Activated CD4-positive, alpha-beta T cell treated with anti-CD3 and anti-CD28 coated beads, Interleukin-2, amount 10 ng/mL, durations not matched to agents 24 days and 14 days (primary cell): ENCODE data around the gene PID1. TPM values are rescaled to one million over a fixed set of nuclear protein-coding genes. Genes with fewer than 3 reads are reported as not detected.

Experiments used
- DNase-seq: peaks from one replicate; pipeline ENCODE4 v3.0.0; 2022
- H3K27ac Mint-ChIP-seq: one replicate; pipeline ENCODE4 v1.8.0; 2022; ENCODE audit warnings: mild to moderate bottlenecking, mixed read lengths
- H3K27me3 Mint-ChIP-seq: one replicate; pipeline ENCODE4 v1.8.0; 2022; ENCODE audit warnings: mixed read lengths
- H3K36me3 Mint-ChIP-seq: one replicate; pipeline ENCODE4 v1.8.0; 2022; ENCODE audit warnings: low read depth, mild to moderate bottlenecking, mixed read lengths
- H3K4me1 Mint-ChIP-seq: one replicate; pipeline ENCODE4 v1.8.0; 2021; ENCODE audit warnings: mixed read lengths
- H3K4me3 Mint-ChIP-seq: one replicate; pipeline ENCODE4 v1.8.0; 2022; ENCODE audit warnings: mild to moderate bottlenecking, moderate library complexity, mixed read lengths
- H3K9me3 Mint-ChIP-seq: one replicate; pipeline ENCODE4 v1.8.0; 2021; ENCODE audit warnings: mixed read lengths
- intact Hi-C: fragments of 100-400 bp; cut with micrococcal nuclease; formaldehyde crosslinking; loops from one replicate; pipeline ENCODE4 v1.15.1; 2023
- total RNA-seq: library from RNA; stranded (reverse); gene quantifications from 2 replicates; pipeline ENCODE4 v1.2.3, GENCODE V29; 2022

PID1 gene, protein sequence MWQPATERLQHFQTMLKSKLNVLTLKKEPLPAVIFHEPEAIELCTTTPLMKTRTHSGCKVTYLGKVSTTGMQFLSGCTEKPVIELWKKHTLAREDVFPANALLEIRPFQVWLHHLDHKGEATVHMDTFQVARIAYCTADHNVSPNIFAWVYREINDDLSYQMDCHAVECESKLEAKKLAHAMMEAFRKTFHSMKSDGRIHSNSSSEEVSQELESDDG
- total RNA-seq: not detected in 2 replicates

GRCh38 chr2:229270551-229271410 is at the start of gene PID1:
TSS of gene PID1 (minus strand) at chr2:229271287. CDS start at chr2:229271043, 244 bp downstream.
- no peak within 1 kb of the TSS for H3K27ac Mint-ChIP-seq

DNA sequence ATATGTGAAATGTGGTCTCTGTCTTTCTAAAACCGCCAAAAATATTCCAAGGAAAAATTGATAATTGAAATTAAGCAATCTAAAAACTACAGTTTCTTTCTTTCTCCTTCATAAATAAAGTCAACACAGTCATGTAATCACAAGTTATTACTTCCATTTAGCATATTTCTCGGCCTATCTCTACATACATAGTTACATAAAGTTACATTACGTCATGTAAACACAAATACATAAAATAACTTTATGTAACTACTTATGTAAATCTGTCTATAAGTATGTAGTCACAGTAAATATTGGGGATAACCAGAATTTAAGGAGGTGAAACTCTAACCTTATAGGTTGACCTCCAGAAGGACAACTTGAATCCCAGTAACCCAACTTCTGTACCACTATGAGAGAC is 48.5 kb upstream of the PID1 start:
- H3K9me3 Mint-ChIP-seq: no peaks in the 10 kb centered on the region
- DNase-seq: no peak
- no peaks in the 10 kb centered on the region for H3K4me1 Mint-ChIP-seq
- no peaks in the 10 kb centered on the region for H3K36me3 Mint-ChIP-seq
- H3K4me3 Mint-ChIP-seq: no peak overlapping the region
- no peaks in the 10 kb centered on the region for H3K27me3 Mint-ChIP-seq
- no peak overlapping the region for H3K27ac Mint-ChIP-seq
- intact Hi-C loops: no loop called here

More at GRCh38 chr2:229270551-229271410, at the start of gene PID1:
- intact Hi-C loops: no loop called here
- Mint-ChIP-seq H3K4me1 (no peaks in the 10 kb centered on the region), H3K27me3 (peaks cover 15% of the 10 kb centered on the region), H3K36me3 (no peaks in the 10 kb centered on the region), H3K9me3 (no peaks in the 10 kb centered on the region), H3K4me3 (no peak within 1 kb of the TSS)
- peak; percentile 28 for DNase-seq

- H3K4me1 Mint-ChIP-seq: no peaks in the 10 kb centered on the region
- intact Hi-C loops: no loop called here
- no peak for DNase-seq
- H3K4me3 Mint-ChIP-seq: no peak overlapping the region
- no peaks in the 10 kb centered on the region for H3K27me3 Mint-ChIP-seq
- no peaks in the 10 kb centered on the region for H3K9me3 Mint-ChIP-seq
- no peaks in the 10 kb centered on the region for H3K36me3 Mint-ChIP-seq
- H3K27ac Mint-ChIP-seq: no peak overlapping the region
Measured at GRCh38 chr2:229314117-229314516, 43.0 kb upstream of the PID1 start.

GRCh38 chr2:229313591-229313990 is 42.5 kb upstream of the PID1 start:
- intact Hi-C loops: no loop called here
- Mint-ChIP-seq H3K4me1 (no peaks in the 10 kb centered on the region), H3K9me3 (no peaks in the 10 kb centered on the region), H3K27ac (no peak overlapping the region), H3K36me3 (no peaks in the 10 kb centered on the region), H3K27me3 (no peaks in the 10 kb centered on the region), H3K4me3 (no peak overlapping the region)
- no peak for DNase-seq

DNA sequence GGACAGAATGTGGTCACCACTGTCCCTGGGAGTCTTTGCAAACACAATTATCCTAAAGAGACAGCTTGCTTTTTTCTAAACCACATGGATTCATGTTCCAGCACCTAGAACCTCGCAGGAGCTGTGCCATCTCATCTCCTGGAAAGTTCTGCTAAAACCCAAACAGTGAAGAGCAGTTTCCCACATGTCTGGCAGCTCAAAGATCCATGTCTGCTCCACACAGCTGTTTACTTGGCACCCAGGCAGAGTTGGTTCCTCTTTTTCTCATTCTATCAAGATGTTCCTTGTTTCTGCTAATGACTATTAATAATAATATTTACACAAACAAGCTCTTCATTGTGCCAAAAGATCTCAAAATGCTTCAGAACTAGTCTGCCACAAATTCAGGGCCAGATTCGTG is 30.1 kb upstream of the PID1 start:
- H3K36me3 Mint-ChIP-seq: no peaks in the 10 kb centered on the region
- no peaks in the 10 kb centered on the region for H3K27me3 Mint-ChIP-seq
- no peaks in the 10 kb centered on the region for H3K9me3 Mint-ChIP-seq
- intact Hi-C loops: no loop called here
- no peak for DNase-seq
- H3K4me1 Mint-ChIP-seq: no peaks in the 10 kb centered on the region
- H3K4me3 Mint-ChIP-seq: no peak overlapping the region
- H3K27ac Mint-ChIP-seq: no peak overlapping the region

DNA sequence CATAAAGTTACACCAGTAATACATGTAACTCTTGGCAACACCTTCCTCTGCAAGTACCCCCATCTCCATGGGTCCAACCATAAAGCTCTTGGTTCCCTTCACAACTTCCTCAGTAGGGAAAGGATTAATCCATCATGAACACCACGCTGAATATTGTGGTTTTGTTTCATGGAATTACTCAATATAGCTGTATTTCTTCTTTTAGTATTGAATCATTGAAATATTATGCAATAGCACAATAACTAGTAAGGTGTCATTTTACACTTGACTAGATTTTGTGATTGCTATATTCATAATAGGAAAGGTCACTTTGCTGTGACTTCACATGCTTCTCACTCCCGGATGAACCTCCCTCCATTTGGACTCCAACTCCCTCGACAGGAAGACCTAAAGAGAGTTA is 29.7 kb upstream of the PID1 start:
- no peaks in the 10 kb centered on the region for H3K27me3 Mint-ChIP-seq
- H3K4me3 Mint-ChIP-seq: no peak overlapping the region
- H3K9me3 Mint-ChIP-seq: no peaks in the 10 kb centered on the region
- DNase-seq: no peak
- H3K36me3 Mint-ChIP-seq: no peaks in the 10 kb centered on the region
- intact Hi-C loops: no loop called here
- H3K4me1 Mint-ChIP-seq: no peaks in the 10 kb centered on the region
- no peak overlapping the region for H3K27ac Mint-ChIP-seq

DNA sequence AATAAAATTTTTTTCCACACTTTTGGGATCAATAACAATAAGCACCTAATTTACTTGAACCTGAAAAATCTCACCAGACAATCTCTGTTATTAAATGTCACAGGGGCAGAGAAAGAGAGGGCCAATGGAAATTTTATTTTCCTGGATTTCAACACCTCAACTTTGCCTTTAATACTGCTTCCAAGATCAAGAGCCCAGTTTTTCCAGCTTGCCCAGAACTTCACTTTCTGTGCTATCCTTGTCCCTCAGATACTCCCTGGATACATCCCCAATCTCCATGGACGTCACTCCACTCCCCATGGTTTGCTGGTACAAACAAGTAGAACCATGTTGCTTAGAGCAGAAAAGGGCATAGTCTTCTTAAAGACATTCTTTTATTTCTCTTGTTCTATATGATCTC is 29.3 kb upstream of the PID1 start:
- no peak overlapping the region for H3K4me3 Mint-ChIP-seq
- no peaks in the 10 kb centered on the region for H3K4me1 Mint-ChIP-seq
- intact Hi-C loops: no loop called here
- H3K27me3 Mint-ChIP-seq: no peaks in the 10 kb centered on the region
- no peak for DNase-seq
- H3K9me3 Mint-ChIP-seq: no peaks in the 10 kb centered on the region
- H3K36me3 Mint-ChIP-seq: no peaks in the 10 kb centered on the region
- no peak overlapping the region for H3K27ac Mint-ChIP-seq

GRCh38 chr2:229297247-229297646 is 26.2 kb upstream of the PID1 start:
- no peaks in the 10 kb centered on the region for H3K36me3 Mint-ChIP-seq
- intact Hi-C loops: no loop called here
- no peak overlapping the region for H3K4me3 Mint-ChIP-seq
- no peak for DNase-seq
- H3K4me1 Mint-ChIP-seq: no peaks in the 10 kb centered on the region
- no peaks in the 10 kb centered on the region for H3K27me3 Mint-ChIP-seq
- no peaks in the 10 kb centered on the region for H3K9me3 Mint-ChIP-seq
- H3K27ac Mint-ChIP-seq: no peak overlapping the region

GRCh38 chr2:229296536-229296935 is 25.4 kb upstream of the PID1 start:
- Mint-ChIP-seq H3K4me3 (no peak overlapping the region), H3K9me3 (no peaks in the 10 kb centered on the region), H3K27me3 (no peaks in the 10 kb centered on the region), H3K4me1 (no peaks in the 10 kb centered on the region), H3K36me3 (no peaks in the 10 kb centered on the region), H3K27ac (no peak overlapping the region)
- intact Hi-C loops: no loop called here
- no peak for DNase-seq

DNA sequence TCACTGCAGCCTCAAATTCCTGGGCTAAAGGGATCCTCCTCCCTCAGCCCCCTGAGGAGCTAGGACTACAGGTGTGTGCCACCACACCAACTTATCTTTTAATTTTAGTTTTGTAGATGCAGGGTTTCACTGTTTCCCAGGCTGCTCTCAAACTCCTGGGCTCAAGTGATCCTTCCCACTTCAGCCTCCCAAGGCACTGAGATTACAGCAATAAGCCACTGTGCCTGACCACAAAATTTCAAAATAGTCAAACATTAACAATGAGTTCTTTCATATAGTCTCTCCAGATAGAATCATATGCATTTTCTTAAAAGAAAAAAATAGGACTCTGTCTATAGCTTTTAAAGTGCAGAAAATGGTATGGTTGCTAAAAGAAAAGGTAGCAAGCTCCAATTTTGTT is 24.9 kb upstream of the PID1 start:
- no peak for DNase-seq
- no peak overlapping the region for H3K27ac Mint-ChIP-seq
- no peaks in the 10 kb centered on the region for H3K4me1 Mint-ChIP-seq
- H3K4me3 Mint-ChIP-seq: no peak overlapping the region
- H3K27me3 Mint-ChIP-seq: no peaks in the 10 kb centered on the region
- no peaks in the 10 kb centered on the region for H3K9me3 Mint-ChIP-seq
- intact Hi-C loops: no loop called here
- no peaks in the 10 kb centered on the region for H3K36me3 Mint-ChIP-seq

DNA sequence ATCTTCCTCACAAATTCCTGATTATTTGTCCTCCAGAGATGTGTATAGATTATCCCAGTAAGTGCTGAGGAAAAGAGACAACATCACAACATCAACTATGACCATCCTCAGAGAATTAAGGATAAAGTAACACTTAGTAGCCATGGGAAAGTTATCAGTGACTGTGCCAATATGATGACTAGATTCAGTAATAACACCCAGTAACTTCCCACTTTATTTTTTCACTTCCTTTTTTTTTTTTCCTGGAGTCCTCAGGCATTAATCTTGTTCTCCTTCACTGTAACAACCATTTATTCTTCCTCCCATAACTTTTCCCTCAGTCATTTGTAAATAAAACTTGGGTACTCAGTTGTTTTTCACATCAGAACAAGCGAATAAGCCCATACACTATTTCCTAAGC is 16.7 kb upstream of the PID1 start:
- H3K9me3 Mint-ChIP-seq: peaks cover 9% of the 10 kb centered on the region
- no peaks in the 10 kb centered on the region for H3K4me1 Mint-ChIP-seq
- H3K27ac Mint-ChIP-seq: no peak overlapping the region
- no peaks in the 10 kb centered on the region for H3K27me3 Mint-ChIP-seq
- no peak overlapping the region for H3K4me3 Mint-ChIP-seq
- H3K36me3 Mint-ChIP-seq: no peaks in the 10 kb centered on the region
- intact Hi-C loops: no loop called here
- no peak for DNase-seq

DNA sequence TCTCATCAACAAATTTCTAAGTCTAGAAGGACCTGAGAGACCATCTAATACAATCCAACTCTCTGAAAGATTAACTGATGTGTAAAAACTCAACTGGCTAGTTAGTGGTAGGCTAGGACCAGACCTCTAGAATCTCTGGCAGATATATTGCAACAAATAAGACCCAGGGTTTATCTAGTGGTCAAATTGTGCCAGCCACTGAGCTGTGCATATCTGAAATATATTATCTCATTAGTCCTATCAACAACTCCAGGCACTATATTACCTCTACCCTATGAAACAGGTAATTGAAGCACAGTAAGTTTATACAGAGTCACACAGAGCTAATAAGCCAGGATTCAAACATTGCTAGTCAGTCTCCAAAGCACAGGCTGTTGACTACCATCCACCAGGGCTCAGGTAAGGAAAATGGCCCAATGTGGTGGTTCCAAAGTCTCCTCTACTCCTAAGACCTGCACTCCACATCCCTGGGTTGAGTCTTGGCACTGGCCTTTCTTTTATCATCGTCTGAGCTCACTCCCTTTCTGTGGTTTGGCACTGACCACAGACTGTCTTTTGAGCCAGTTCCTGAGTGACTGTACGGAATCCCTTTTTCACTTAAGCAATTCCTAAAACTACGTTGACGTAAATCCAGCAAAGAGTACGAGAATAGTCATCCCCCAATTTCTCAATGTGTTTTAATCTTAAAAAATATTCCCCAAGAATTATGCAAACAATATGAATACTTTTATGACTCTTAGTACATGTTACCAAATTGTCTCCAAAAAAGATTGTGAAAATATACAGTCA is 11.9 kb upstream of the PID1 start:
- Mint-ChIP-seq H3K9me3 (no peaks in the 10 kb centered on the region), H3K4me1 (no peaks in the 10 kb centered on the region), H3K4me3 (no peak overlapping the region), H3K27ac (no peak overlapping the region), H3K27me3 (no peaks in the 10 kb centered on the region), H3K36me3 (no peaks in the 10 kb centered on the region)
- peak; percentile 34 for DNase-seq
- intact Hi-C loops: no loop called here

DNA sequence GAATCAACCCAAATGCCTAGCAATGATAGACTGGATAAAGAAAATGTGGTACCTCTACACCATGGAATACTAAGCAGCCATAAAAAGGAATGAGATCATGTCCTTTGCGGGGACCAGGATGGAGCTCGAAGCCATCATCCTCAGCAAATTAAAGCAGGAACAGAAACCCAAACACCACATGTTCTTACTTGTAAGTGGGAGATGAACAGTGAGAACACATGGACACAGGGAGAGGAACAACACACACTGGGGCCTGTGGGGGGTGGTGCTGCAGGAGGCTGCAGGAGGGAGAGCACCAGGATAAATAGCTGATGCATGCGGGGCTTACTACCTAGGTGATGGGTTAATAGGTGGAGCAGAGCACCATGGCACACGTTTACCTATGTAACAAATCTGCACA is 8.4 kb upstream of the PID1 start:
- no peaks in the 10 kb centered on the region for H3K36me3 Mint-ChIP-seq
- no peaks in the 10 kb centered on the region for H3K4me1 Mint-ChIP-seq
- H3K27me3 Mint-ChIP-seq: no peaks in the 10 kb centered on the region
- H3K9me3 Mint-ChIP-seq: no peaks in the 10 kb centered on the region
- intact Hi-C loops: no loop called here
- no peak for DNase-seq
- H3K4me3 Mint-ChIP-seq: no peak overlapping the region
- no peak overlapping the region for H3K27ac Mint-ChIP-seq

- Mint-ChIP-seq H3K36me3 (no peaks in the 10 kb centered on the region), H3K27me3 (peaks cover 10% of the 10 kb centered on the region), H3K9me3 (no peaks in the 10 kb centered on the region), H3K27ac (no peak overlapping the region), H3K4me1 (no peaks in the 10 kb centered on the region), H3K4me3 (no peak overlapping the region)
- no peak for DNase-seq
- intact Hi-C loops: no loop called here
Measured at GRCh38 chr2:229275506-229275905, 4.4 kb upstream of the PID1 start.
